OCI-LY3 (cell line): ENCODE measurements around the gene MBOAT1.

ENCODE experiments used
- H2AFZ ChIP-seq: fragments of 200-600, 300-600 bp; shearing (Covaris generic); 2 replicates; pipeline ENCODE4 v1.6.0; 2014; ENCODE audit warnings: antibody characterized with exemption, low read depth, low read length
- H3K27ac ChIP-seq: fragments of 200-600, 300-600 bp; sonication (generic); 2 replicates; pipeline ENCODE4 v1.5.1; 2014; ENCODE audit warnings: mild to moderate bottlenecking, low read length, moderate library complexity, mixed read lengths
- H3K27me3 ChIP-seq: fragments of 200-600, 300-600 bp; sonication (generic); 2 replicates; pipeline ENCODE4 v1.6.1; 2014; ENCODE audit warnings: low read depth, low read length, mixed read lengths
- H3K36me3 ChIP-seq: fragments of 200-600, 300-600 bp; sonication (generic); replicated peaks from 2 replicates; pipeline ENCODE3; 2014; ENCODE audit warnings: low read depth, low read length, mixed read lengths
- H3K4me1 ChIP-seq: fragments of 300-600, 200-600 bp; sonication (generic); 2 replicates; pipeline ENCODE4 v1.6.1; 2014; ENCODE audit warnings: low read length, mixed read lengths
- H3K4me2 ChIP-seq: fragments of 200-600, 300-600 bp; sonication (generic); 2 replicates; pipeline ENCODE4 v1.6.1; 2014; ENCODE audit warnings: low read length, mixed read lengths
- H3K4me3 ChIP-seq: fragments of 300-600, 200-600 bp; sonication (generic); 2 replicates; pipeline ENCODE4 v1.5.1; 2014; ENCODE audit warnings: antibody characterized with exemption, mild to moderate bottlenecking, low read length, moderate library complexity
- H3K79me2 ChIP-seq: fragments of 300-600, 200-600 bp; shearing (Covaris generic); 2 replicates; pipeline ENCODE4 v1.6.1; 2014; ENCODE audit warnings: mild to moderate bottlenecking, low read length, mixed read lengths
- H3K9ac ChIP-seq: fragments of 300-600, 200-600 bp; shearing (Covaris generic); 2 replicates; pipeline ENCODE4 v1.6.0; 2014; ENCODE audit warnings: mild to moderate bottlenecking, low read length, moderate library complexity
- H3K9me3 ChIP-seq: fragments of 200-600, 300-600 bp; shearing (Covaris generic); 2 replicates; pipeline ENCODE4 v1.6.1; 2014; ENCODE audit warnings: low read length, mixed read lengths; ENCODE audit not compliant: insufficient read depth
- H4K20me1 ChIP-seq: fragments of 200-600, 300-600 bp; sonication (generic); 2 replicates; pipeline ENCODE4 v1.6.1; 2016; ENCODE audit warnings: low read length, mixed read lengths; ENCODE audit not compliant: insufficient read depth
- CTCF ChIP-seq: fragments of 200-600, 300-600 bp; sonication (generic); IDR thresholded peaks from 2 replicates; pipeline ENCODE4 v1.5.1; 2014; ENCODE audit warnings: antibody characterized with exemption, low read length, low read depth
- EZH2phosphoT487 ChIP-seq: fragments of 200-600 bp; shearing (Covaris generic); IDR thresholded peaks from 2 replicates; pipeline ENCODE4 v1.6.1; 2018; ENCODE audit warnings: antibody characterized with exemption, mixed run types, low read depth

MBOAT1 gene

GRCh38 chr6:20105838-20106237 is 106.4 kb downstream of the MBOAT1 start:
- Histone ChIP-seq H2AFZ (no peak overlapping the region), H3K27ac (no peak overlapping the region), H3K79me2 (no peaks in the 10 kb centered on the region), H3K4me1 (no peaks in the 10 kb centered on the region), H3K4me2 (no peak overlapping the region), H3K36me3 (no peaks in the 10 kb centered on the region), H3K4me3 (no peak overlapping the region), H4K20me1 (no peaks in the 10 kb centered on the region), H3K9ac (no peak overlapping the region), H3K27me3 (no peaks in the 10 kb centered on the region), H3K9me3 (no peaks in the 10 kb centered on the region)
- TF ChIP-seq CTCF (no peak), EZH2phosphoT487 (no peak)

GRCh38 chr6:20104696-20105095 is 107.6 kb downstream of the MBOAT1 start:
- H3K9me3 ChIP-seq: no peaks in the 10 kb centered on the region
- no peaks in the 10 kb centered on the region for H4K20me1 ChIP-seq
- no peak overlapping the region for H3K4me3 ChIP-seq
- TF ChIP-seq EZH2phosphoT487 (no peak), CTCF (no peak)
- no peaks in the 10 kb centered on the region for H3K27me3 ChIP-seq
- no peaks in the 10 kb centered on the region for H3K36me3 ChIP-seq
- no peak overlapping the region for H3K4me2 ChIP-seq
- H3K4me1 ChIP-seq: no peaks in the 10 kb centered on the region
- H3K9ac ChIP-seq: no peak overlapping the region
- H3K27ac ChIP-seq: no peak overlapping the region
- H3K79me2 ChIP-seq: no peaks in the 10 kb centered on the region
- H2AFZ ChIP-seq: no peak overlapping the region

GRCh38 chr6:20102397-20103073 is 109.7 kb downstream of the MBOAT1 start:
- Histone ChIP-seq H3K4me1 (peaks cover 6% of the 10 kb centered on the region), H2AFZ (no peak overlapping the region), H3K9me3 (no peaks in the 10 kb centered on the region), H3K27me3 (no peaks in the 10 kb centered on the region), H3K4me2 (no peak overlapping the region), H3K36me3 (no peaks in the 10 kb centered on the region), H4K20me1 (no peaks in the 10 kb centered on the region), H3K4me3 (no peak overlapping the region), H3K27ac (no peak overlapping the region), H3K9ac (no peak overlapping the region), H3K79me2 (no peaks in the 10 kb centered on the region)
- no peak for TF ChIP-seq EZH2phosphoT487

GRCh38 chr6:20099156-20099555 is 113.1 kb downstream of the MBOAT1 start:
- H4K20me1 ChIP-seq: no peaks in the 10 kb centered on the region
- H3K9me3 ChIP-seq: no peaks in the 10 kb centered on the region
- H3K79me2 ChIP-seq: no peaks in the 10 kb centered on the region
- H3K4me1 ChIP-seq: peaks cover 6% of the 10 kb centered on the region
- H3K27ac ChIP-seq: no peak overlapping the region
- no peak overlapping the region for H3K9ac ChIP-seq
- no peak overlapping the region for H3K4me2 ChIP-seq
- no peaks in the 10 kb centered on the region for H3K27me3 ChIP-seq
- no peaks in the 10 kb centered on the region for H3K36me3 ChIP-seq
- TF ChIP-seq CTCF (no peak), EZH2phosphoT487 (no peak)
- no peak overlapping the region for H2AFZ ChIP-seq
- no peak overlapping the region for H3K4me3 ChIP-seq
